HG02973 (cell line): ENCODE data around the gene RNU6-1.

ENCODE experiments used
- ATAC-seq: cut with Tn5 transposase; IDR thresholded peaks from one replicate; pipeline ENCODE4 v1.9.1; 2021; ENCODE audit warnings: moderate library complexity; ENCODE audit not compliant: unreplicated experiment

RNU6-1 gene

GRCh38 chr15:67803996-67804843, 35.6 kb downstream of the RNU6-1 start:
- no peak for ATAC-seq

- ATAC-seq, result no peak
Observed at GRCh38 chr15:67803299-67803698, 36.5 kb downstream of the RNU6-1 start.

- no peak for ATAC-seq
Observed at GRCh38 chr15:67801926-67802914, 37.6 kb downstream of the RNU6-1 start.

GRCh38 chr15:67801142-67801541, 38.7 kb downstream of the RNU6-1 start:
- ATAC-seq, result no peak

GRCh38 chr15:67799801-67800205, 40.0 kb downstream of the RNU6-1 start:
- ATAC-seq, result no peak

GRCh38 chr15:67796196-67797127, 43.4 kb downstream of the RNU6-1 start:
- no peak for ATAC-seq

GRCh38 chr15:67794832-67795574, 44.8 kb downstream of the RNU6-1 start:
- no peak for ATAC-seq

- no peak for ATAC-seq
Observed at GRCh38 chr15:67792250-67792942, 47.4 kb downstream of the RNU6-1 start.

GRCh38 chr15:67790610-67791319, 49.1 kb downstream of the RNU6-1 start:
- no peak for ATAC-seq
